GM10847 (cell line): ENCODE results near the gene CA14.

Experiments used
- POLR2A ChIP-seq: IDR thresholded peaks from 2 replicates; pipeline ENCODE4 v1.6.1; 2011; ENCODE audit not compliant: insufficient read length; ENCODE audit errors: extremely low read depth

Gene CA14

DNA sequence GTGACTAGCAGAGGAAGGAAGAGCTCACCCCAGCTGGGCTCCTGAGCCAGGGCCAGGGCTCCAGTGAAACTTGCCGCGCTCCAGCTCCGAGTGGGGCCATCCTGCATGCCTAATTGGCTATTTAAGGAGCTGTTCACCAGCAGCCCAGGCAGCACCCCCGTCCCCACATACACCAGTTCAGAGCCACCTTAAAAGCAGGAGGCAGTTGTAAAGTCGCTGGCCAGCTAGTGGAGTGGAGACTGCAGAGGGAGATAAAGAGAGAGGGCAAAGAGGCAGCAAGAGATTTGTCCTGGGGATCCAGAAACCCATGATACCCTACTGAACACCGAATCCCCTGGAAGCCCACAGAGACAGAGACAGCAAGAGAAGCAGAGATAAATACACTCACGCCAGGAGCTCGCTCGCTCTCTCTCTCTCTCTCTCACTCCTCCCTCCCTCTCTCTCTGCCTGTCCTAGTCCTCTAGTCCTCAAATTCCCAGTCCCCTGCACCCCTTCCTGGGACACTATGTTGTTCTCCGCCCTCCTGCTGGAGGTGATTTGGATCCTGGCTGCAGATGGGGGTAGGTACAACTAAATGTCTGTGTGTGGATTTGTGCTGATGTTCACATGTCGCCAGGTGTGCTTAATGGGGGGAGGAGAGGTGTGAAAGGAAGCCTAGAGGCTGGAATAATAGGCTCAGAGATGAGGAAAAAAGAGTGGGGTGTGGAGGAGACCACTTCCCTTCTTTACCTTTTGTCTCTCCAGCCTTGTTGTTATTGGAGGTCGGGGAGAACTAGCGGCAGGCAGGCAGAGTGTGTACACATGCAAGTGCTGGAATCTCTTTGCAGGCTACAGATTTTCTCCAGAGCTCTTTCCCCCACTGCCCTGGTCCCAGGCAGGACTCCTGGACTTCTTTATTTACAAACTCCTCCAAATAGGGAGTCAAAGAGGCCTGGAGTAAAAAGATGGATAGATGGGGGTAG is at the start of gene CA14:
Gene CA14 (plus strand): TSS at position 151 of the 962 bp plus-strand sequence. CDS start 355 bp downstream, at position 506.
- TF ChIP-seq POLR2A = no peak

GRCh38 chr1:150210091-150210490 is 47.5 kb upstream of the CA14 start:
- no peak for TF ChIP-seq POLR2A

- no peak for TF ChIP-seq POLR2A
Observed at GRCh38 chr1:150210706-150211105, 46.9 kb upstream of the CA14 start.

- TF ChIP-seq POLR2A = no peak
Observed at GRCh38 chr1:150212070-150212469, 45.5 kb upstream of the CA14 start.

GRCh38 chr1:150213170-150214098 is 44.1 kb upstream of the CA14 start:
- peak; percentile 23 for TF ChIP-seq POLR2A

DNA sequence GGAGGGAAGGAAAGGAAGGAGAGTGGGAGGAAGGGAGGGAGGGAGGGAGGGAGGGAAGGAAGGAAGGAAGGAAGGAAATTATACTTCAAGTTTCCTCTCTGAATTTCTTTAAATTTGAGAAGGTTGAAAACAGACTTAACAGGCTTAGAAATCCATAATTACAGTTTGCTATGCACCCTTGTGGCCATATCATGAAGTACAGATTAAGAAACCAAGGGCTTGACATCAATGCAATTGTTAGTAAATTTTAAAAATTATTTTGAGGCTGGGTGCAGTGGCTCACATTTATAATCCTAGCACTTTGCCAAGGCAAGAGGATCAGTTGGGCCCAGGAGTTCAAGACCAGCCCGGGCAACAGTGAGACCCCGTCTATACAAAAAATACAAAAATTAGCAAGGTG is 36.0 kb upstream of the CA14 start:
- no peak for TF ChIP-seq POLR2A

DNA sequence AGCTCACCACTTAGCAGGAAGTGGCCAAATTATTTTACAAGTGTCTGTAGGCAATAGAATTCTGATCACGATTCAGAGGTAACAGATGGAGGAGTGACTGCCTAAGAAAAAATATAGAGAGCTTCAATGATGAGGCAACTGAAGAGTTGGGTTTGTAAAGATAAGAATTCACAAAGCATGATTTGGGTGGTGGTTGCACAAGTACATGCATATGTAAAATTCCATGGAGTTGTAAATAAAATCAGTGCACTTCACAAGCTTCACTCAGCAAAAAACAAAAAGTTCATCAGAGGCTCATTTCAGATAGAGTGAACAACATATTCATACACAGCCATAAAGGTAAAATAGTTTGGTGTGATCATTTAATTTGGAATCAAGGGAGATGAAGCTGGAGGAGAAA is 32.6 kb upstream of the CA14 start:
- no peak for TF ChIP-seq POLR2A

DNA sequence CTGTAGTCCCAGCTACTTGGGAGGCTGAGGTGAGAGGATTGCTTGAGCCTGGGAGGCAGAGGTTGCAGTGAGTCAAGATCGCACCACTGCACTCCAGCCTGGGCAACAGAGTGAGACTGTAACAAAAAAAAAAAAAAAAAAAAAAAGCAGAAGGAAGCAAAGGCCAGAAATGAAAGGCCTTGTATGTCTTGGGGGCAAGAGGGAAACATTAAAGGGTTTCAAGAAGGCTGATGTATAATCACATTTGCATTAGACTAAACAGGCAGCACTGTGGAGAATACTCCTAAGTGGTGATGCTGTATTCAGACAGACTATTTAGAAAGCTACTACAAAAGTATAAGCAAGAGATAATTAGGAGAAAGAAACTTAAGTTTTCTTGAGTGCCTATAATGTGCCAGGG is 32.0 kb upstream of the CA14 start:
- no peak for TF ChIP-seq POLR2A

DNA sequence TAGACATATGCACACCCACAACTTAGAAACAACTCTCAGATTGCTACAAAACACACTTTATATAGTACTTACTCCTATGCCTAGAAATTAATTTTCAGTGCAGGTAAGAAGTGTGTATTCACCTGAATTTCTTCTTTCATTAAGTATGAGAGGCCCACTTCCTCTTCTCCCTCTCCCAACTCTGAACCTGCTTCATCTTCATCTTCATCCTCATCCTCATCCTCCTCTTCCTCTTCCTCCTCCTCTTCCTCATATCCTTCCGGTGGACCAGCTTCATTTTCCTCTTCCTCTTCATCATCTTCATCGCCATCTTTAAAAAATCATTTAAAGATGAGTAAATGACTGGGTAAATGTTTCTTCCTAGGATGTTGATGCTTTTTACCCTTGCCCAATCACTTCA is 31.1 kb upstream of the CA14 start:
- TF ChIP-seq POLR2A = no peak

GRCh38 chr1:150227228-150227627 is 30.3 kb upstream of the CA14 start:
- no peak for TF ChIP-seq POLR2A

GRCh38 chr1:150233359-150234308 is 23.9 kb upstream of the CA14 start:
- no peak for TF ChIP-seq POLR2A

- no peak for TF ChIP-seq POLR2A
Observed at GRCh38 chr1:150234309-150234565, 23.3 kb upstream of the CA14 start.

DNA sequence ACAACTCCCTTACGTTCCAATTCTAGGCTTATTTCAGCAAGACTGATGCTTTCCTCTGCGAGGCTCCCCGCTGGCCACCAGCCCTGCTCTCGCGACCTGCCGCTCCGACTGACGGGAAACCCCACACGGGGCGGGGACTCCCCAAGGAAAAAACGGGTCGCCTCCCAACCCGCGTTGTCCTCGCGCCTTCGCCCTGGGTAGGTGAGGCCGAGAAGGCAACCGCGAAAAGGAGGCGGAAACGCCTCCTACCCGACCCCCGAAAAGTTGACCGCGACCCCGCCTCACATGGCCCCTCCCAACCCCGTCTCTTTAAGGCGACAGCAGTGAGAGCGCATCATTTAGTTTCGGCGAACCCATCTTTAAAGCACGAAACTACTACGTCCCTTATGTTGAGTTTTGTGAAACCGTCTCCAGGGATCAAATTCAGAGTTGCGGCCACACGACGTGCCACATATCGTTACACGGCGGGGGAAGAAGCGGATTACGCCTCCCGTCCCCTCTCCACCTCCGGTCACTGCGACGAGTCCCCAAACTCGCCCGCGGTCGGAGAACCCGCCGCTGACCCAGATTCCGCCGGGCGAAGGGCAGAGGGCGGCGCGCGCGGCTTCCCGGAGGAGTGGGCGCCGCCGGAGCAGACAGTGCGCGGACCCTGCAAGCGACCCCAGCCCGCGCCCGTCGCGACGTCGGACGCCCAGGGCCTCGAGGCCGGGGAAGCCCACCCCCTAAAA is 22.8 kb upstream of the CA14 start:
- TF ChIP-seq POLR2A = peak; percentile 63

GRCh38 chr1:150235294-150235851 is 22.2 kb upstream of the CA14 start:
- TF ChIP-seq POLR2A = no peak
